ENCODE data around the gene OR6C76. TPM values are rescaled to one million over a fixed set of nuclear protein-coding genes. Genes with fewer than 3 reads are reported as not detected.
"Not testable (repeated sequence)": the region's sequence is repeated elsewhere in the genome, so short reads cannot be mapped to it uniquely, and the experiment has no call there.

OR6C76 gene
- total and polyA plus RNA-seq, 2 of the 4 experiments (the other 2 are of a cell fraction): not detected

DNA sequence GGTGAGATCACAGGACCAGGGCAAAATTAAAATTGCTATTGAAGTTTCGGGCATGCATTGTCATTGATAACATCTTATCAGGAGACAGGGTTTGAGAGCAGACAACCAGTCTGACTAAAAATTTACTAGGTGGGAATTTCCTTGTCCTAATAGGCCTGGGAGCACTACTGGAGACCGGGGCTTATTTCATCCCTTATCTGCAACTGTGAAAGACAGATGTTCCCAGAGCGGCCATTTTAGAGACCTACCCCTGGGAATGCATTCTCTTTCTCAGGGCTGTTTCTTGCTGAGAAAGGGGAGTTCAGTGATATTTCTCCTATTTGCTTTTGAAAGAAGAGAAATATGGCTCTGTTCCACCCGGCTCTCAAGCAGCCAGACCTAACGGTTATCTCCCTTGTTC, 15.2 kb downstream of the OR6C76 start:
- H2AFZ ChIP-seq (replicated peaks; ENCODE audit: low read length, poor library complexity); CTCF ChIA-PET; H3K36me3 ChIP-seq (ENCODE audit: control insufficient read depth, insufficient read depth, low read length); H3K18ac ChIP-seq (ENCODE audit: low read depth, low read length); H2BK5ac ChIP-seq (ENCODE audit: low read depth, low read length, poor library complexity, severe bottlenecking); H3K4me1 ChIP-seq (ENCODE audit: control insufficient read depth, insufficient read depth, low read length); H4K91ac ChIP-seq (ENCODE audit: insufficient read depth, low read depth, low read length); H3K27ac ChIP-seq (ENCODE audit: insufficient read depth, low read length); H3K4ac ChIP-seq (ENCODE audit: low read depth, low read length); H3K79me1 ChIP-seq (ENCODE audit: low read depth in 1 of 2, low read length in 2 of 2); H3K23ac ChIP-seq (ENCODE audit: low read depth, low read length); H3K27me3 ChIP-seq (ENCODE audit: control insufficient read depth, insufficient read depth, low read length); intact Hi-C loops (cut with micrococcal nuclease); H2AK5ac ChIP-seq (ENCODE audit: low read depth, low read length); POLR2A ChIA-PET (ENCODE audit: unreplicated experiment); H3K14ac ChIP-seq (replicated peaks; ENCODE audit: low read depth, low read length); H2AK9ac ChIP-seq (replicated peaks; ENCODE audit: low read depth, low read length, poor library complexity); H3K9ac ChIP-seq (ENCODE audit: low read depth, low read length); H3K4me2 ChIP-seq (ENCODE audit: low read depth, low read length); ATAC-seq (ENCODE audit: low read depth); H2BK20ac ChIP-seq (ENCODE audit: low read depth, low read length); H4K5ac ChIP-seq (ENCODE audit: low read depth, low read length); BruUV-seq (replicated peaks); H3K9me3 ChIP-seq (ENCODE audit: control insufficient read depth, insufficient read depth, low read length); H4K20me1 ChIP-seq (ENCODE audit: insufficient read depth, low read length); H3K4me3 ChIP-seq (ENCODE audit: insufficient read depth, low read depth, low read length); DNase-seq; H4K8ac ChIP-seq (ENCODE audit: low read depth in 2 of 2, low read length in 2 of 2); H3K56ac ChIP-seq (ENCODE audit: extremely low read depth, insufficient read depth, low read length); H3K9me1 ChIP-seq (ENCODE audit: insufficient read depth, low read length); H2BK120ac ChIP-seq (ENCODE audit: low read depth, low read length); H2BK15ac ChIP-seq (ENCODE audit: low read depth, low read length); dilution Hi-C loops (cut with HindIII; ENCODE audit: low sequenced_read_pairs, unreplicated experiment); in situ Hi-C loops (cut with MboI; ENCODE audit: low sequenced_read_pairs): not testable (repeated sequence)
- WGBS, 2 experiments (ENCODE audit: extremely low coverage in 2 of 2, insufficient read length in 1 of 2): 73% methylated on average over 2 of the region's 5 CpGs; no CpG with 5 or more reads in 1 of the 2 experiments
